ENCODE data around the gene SEMA4F.
"Not testable (repeated sequence)": the region's sequence is repeated elsewhere in the genome, so short reads cannot be mapped to it uniquely, and the experiment has no call there.

Gene SEMA4F

GRCh38 chr2:74653985-74654882, at the start of gene SEMA4F:
Gene SEMA4F (plus strand): TSS chr2:74654247. CDS start chr2:74654377, 130 bp downstream.
- H3K27ac Mint-ChIP-seq = peak within 1 kb of the TSS; percentile 68

GRCh38 chr2:74606927-74607326, 47.1 kb upstream of the SEMA4F start:
- Mint-ChIP-seq H3K4me1 (peaks cover 13% of the 10 kb centered on the region), H3K27ac (no peak overlapping the region), H3K4me3 (no peak overlapping the region), H3K9me3 (no peaks in the 10 kb centered on the region), H3K27me3 (peaks cover 46% of the 10 kb centered on the region), H3K36me3 (no peaks in the 10 kb centered on the region)
- CTCF ChIA-PET = no interaction called here
- no peak for DNase-seq

More at GRCh38 chr2:74653985-74654882, at the start of gene SEMA4F:
- Mint-ChIP-seq H3K9me3 (no peaks in the 10 kb centered on the region), H3K4me3 (peak within 1 kb of the TSS; percentile 75), H3K36me3 (no peaks in the 10 kb centered on the region), H3K4me1 (peaks cover 22% of the 10 kb centered on the region), H3K27me3 (peaks cover 23% of the 10 kb centered on the region)
- CTCF ChIA-PET = no interaction called here
- DNase-seq = peak; percentile 97

GRCh38 chr2:74617122-74617521, 36.9 kb upstream of the SEMA4F start:
- no peaks in the 10 kb centered on the region for H3K36me3 Mint-ChIP-seq
- no peaks in the 10 kb centered on the region for H3K9me3 Mint-ChIP-seq
- H3K4me3 Mint-ChIP-seq = no peak overlapping the region
- no peak overlapping the region for H3K27ac Mint-ChIP-seq
- peaks cover 31% of the 10 kb centered on the region for H3K27me3 Mint-ChIP-seq
- H3K4me1 Mint-ChIP-seq = peaks cover 10% of the 10 kb centered on the region
- CTCF ChIA-PET = interaction anchor here (0.5 kb wide), 1 partner anchor 868 kb away, joined by 3 read pairs; no protein-coding TSS in a partner anchor
- no peak for DNase-seq

DNA sequence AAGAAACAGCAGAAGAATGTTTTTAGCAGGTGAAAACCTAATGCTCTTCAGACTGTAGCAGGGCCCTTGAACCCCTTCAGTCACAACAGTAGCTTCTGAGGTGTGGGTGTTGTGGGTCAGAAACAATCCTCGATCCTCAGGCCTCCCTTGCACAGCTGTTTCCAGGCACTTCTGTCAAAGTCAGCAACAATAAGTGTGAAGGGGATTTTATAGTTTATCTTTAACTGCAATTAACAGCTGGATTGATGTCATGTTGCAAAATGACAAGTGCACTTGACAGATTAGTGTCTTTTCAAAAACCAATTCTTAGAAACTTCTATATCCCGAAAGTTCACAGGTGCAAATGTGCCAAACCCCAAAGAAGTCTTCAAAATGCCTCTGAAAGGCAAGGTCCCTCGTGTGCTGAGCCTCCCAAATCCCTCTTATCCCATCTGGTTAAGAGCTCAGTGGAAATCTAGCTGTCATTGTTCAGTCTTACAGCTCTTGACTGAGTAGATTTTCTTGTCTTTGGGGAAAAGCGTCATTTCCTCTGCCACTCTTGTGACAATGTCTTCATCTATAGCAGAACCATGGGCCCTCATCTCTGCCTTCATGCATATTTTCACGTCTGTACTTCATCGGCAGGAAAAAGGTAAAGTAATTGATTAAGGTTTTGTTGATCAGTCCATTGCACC, 35.5 kb upstream of the SEMA4F start:
- Mint-ChIP-seq H3K36me3 (no peaks in the 10 kb centered on the region), H3K4me3 (no peak overlapping the region), H3K9me3 (no peaks in the 10 kb centered on the region), H3K4me1 (peaks cover 10% of the 10 kb centered on the region), H3K27me3 (peaks cover 25% of the 10 kb centered on the region), H3K27ac (no peak overlapping the region)
- CTCF ChIA-PET = interaction anchor here (1.2 kb wide), 1 partner anchor 19 kb away, joined by 3 read pairs; no protein-coding TSS in a partner anchor
- no peak for DNase-seq

- no peaks in the 10 kb centered on the region for H3K36me3 Mint-ChIP-seq
- peaks cover 10% of the 10 kb centered on the region for H3K4me1 Mint-ChIP-seq
- CTCF ChIA-PET = interaction anchor here (1.2 kb wide), 1 partner anchor 18 kb away, joined by 3 read pairs; no protein-coding TSS in a partner anchor
- H3K27ac Mint-ChIP-seq = no peak overlapping the region
- DNase-seq = no peak
- no peaks in the 10 kb centered on the region for H3K9me3 Mint-ChIP-seq
- no peak overlapping the region for H3K4me3 Mint-ChIP-seq
- H3K27me3 Mint-ChIP-seq = peaks cover 12% of the 10 kb centered on the region
Observed at GRCh38 chr2:74619651-74620297, 34.3 kb upstream of the SEMA4F start.

GRCh38 chr2:74620671-74621070, 33.4 kb upstream of the SEMA4F start:
- no peak for DNase-seq
- Mint-ChIP-seq H3K4me3 (no peak overlapping the region), H3K36me3 (no peaks in the 10 kb centered on the region), H3K27me3 (peaks cover 4% of the 10 kb centered on the region), H3K4me1 (peaks cover 10% of the 10 kb centered on the region), H3K9me3 (no peaks in the 10 kb centered on the region), H3K27ac (no peak overlapping the region)
- CTCF ChIA-PET = no interaction called here

DNA sequence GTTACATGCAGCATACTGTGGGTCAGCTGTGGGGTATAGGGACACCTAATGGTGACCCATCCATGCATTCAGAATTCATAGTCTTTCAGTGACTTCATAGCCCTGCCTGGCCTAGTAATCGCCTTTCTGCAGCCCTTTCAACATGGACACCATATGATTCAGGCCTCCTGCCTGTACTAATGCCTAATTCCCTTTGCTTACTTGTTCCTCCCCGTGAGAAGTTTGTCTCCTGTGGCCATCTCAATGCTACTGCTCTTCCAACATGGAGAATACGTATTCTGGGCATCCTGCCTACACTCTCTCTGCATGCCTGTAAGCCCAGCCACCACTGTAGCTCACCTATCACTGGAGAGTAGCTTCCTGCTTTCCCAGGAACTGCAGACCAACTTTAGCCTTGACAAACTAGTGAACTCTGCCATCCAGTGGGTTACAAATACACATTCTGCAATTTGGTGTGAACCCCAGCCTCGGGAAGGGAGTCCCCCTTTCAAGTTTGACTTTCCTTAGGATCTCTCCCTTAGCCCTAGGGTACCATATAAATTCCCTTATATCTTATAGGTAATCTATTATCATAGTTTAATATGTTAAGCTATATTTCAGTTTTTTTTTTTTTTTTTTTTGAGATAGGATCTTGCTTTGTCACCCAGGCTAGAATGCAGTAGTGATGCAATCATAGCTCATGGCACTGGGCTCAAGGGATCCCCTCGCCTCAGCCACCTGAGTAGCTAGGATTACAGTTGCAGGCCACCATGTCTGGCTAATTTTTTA, 28.2 kb upstream of the SEMA4F start:
- no peaks in the 10 kb centered on the region for H3K9me3 Mint-ChIP-seq
- DNase-seq = no peak
- CTCF ChIA-PET = interaction anchor here (1.1 kb wide), 1 partner anchor 235 kb away, joined by 3 read pairs; no protein-coding TSS in a partner anchor
- H3K27ac Mint-ChIP-seq = no peak overlapping the region
- H3K36me3 Mint-ChIP-seq = no peaks in the 10 kb centered on the region
- H3K27me3 Mint-ChIP-seq = peaks cover 4% of the 10 kb centered on the region
- H3K4me3 Mint-ChIP-seq = no peak overlapping the region
- no peaks in the 10 kb centered on the region for H3K4me1 Mint-ChIP-seq

- Mint-ChIP-seq H3K36me3 (no peaks in the 10 kb centered on the region), H3K27ac (no peak overlapping the region), H3K4me3 (no peak overlapping the region), H3K9me3 (no peaks in the 10 kb centered on the region), H3K4me1 (no peaks in the 10 kb centered on the region), H3K27me3 (no peaks in the 10 kb centered on the region)
- no peak for DNase-seq
- CTCF ChIA-PET = no interaction called here
Observed at GRCh38 chr2:74628538-74629105, 25.4 kb upstream of the SEMA4F start.

DNA sequence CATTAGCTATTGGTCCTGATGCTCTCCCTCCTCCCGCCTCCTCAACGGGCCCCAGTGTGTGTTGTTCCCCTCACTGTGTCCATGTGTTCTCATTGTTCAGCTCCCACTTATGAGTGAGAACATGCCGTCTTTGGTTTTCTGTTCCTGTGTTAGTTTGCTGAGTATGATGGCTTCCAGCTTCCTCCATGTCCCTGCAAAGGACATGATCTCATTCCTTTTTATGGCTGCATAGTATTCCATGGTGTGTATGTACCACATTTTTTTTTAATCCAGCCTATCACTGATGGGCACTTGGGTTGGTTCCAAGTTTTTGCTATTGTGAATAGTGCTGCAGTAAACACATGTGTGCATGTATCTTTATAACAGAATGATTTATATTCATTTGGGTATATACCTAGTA, 23.6 kb upstream of the SEMA4F start:
- not testable (repeated sequence) for H3K27me3 Mint-ChIP-seq, H3K9me3 Mint-ChIP-seq, H3K4me3 Mint-ChIP-seq, DNase-seq, H3K27ac Mint-ChIP-seq, H3K36me3 Mint-ChIP-seq, H3K4me1 Mint-ChIP-seq
- CTCF ChIA-PET = interaction anchor here (0.6 kb wide), 1 partner anchor 60 kb away, joined by 3 read pairs; no protein-coding TSS in a partner anchor

- CTCF ChIA-PET = no interaction called here
- H3K9me3 Mint-ChIP-seq = no peaks in the 10 kb centered on the region
- no peak for DNase-seq
- no peak overlapping the region for H3K4me3 Mint-ChIP-seq
- peaks cover 12% of the 10 kb centered on the region for H3K27me3 Mint-ChIP-seq
- H3K36me3 Mint-ChIP-seq = no peaks in the 10 kb centered on the region
- H3K4me1 Mint-ChIP-seq = no peaks in the 10 kb centered on the region
- H3K27ac Mint-ChIP-seq = no peak overlapping the region
Observed at GRCh38 chr2:74632209-74632938, 21.7 kb upstream of the SEMA4F start.

- CTCF ChIA-PET = no interaction called here
- Mint-ChIP-seq H3K4me3 (no peak overlapping the region), H3K36me3 (no peaks in the 10 kb centered on the region), H3K27me3 (peaks cover 16% of the 10 kb centered on the region), H3K27ac (no peak overlapping the region), H3K4me1 (no peaks in the 10 kb centered on the region), H3K9me3 (no peaks in the 10 kb centered on the region)
- no peak for DNase-seq
Observed at GRCh38 chr2:74632939-74633312, 21.1 kb upstream of the SEMA4F start.

DNA sequence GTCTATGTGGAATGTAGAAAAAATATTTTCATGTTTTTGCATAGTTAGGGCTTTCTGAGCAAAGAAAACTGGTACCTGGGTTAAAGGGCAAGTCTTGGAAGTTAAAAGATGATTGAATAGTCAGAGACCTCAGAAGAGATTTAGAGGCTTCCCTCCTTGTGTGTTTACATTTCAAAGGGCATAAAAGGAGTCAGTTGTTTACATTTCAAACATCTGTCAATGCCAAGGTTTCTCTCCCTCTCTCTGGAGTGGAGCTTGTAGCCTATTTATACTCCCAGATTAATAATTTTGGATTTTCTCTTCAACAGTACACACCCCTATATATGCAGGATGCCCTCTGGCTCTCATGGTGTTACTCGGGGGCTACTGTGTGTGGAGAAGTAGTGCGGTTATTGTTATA, 14.5 kb upstream of the SEMA4F start:
- CTCF ChIA-PET = no interaction called here
- DNase-seq = no peak
- Mint-ChIP-seq H3K4me1 (no peaks in the 10 kb centered on the region), H3K36me3 (no peaks in the 10 kb centered on the region), H3K27me3 (peaks cover 37% of the 10 kb centered on the region), H3K9me3 (no peaks in the 10 kb centered on the region), H3K27ac (no peak overlapping the region), H3K4me3 (no peak overlapping the region)

GRCh38 chr2:74645344-74645743, 8.7 kb upstream of the SEMA4F start:
- no peak overlapping the region for H3K27ac Mint-ChIP-seq
- H3K27me3 Mint-ChIP-seq = peaks cover 43% of the 10 kb centered on the region
- no peaks in the 10 kb centered on the region for H3K36me3 Mint-ChIP-seq
- H3K4me3 Mint-ChIP-seq = no peak overlapping the region
- CTCF ChIA-PET = interaction anchor here (0.9 kb wide), 1 partner anchor 14 kb away, joined by 3 read pairs; no protein-coding TSS in a partner anchor
- peaks cover 4% of the 10 kb centered on the region for H3K4me1 Mint-ChIP-seq
- DNase-seq = no peak
- H3K9me3 Mint-ChIP-seq = no peaks in the 10 kb centered on the region

Data from activated naive CD4-positive, alpha-beta T cell treated with anti-CD3 and anti-CD28 coated beads, Interleukin-2, amount 10 ng/mL, durations not matched to agents 7 days and 5 days (primary cell).